ENCODE data around the gene SPIN2A.

- no peak for TF ChIP-seq ZSCAN25 (CRISPR knock-in tag; IDR thresholded peaks at IDR 0.05)
- no peak for TF ChIP-seq NBN (conservative IDR thresholded peaks at IDR 0.05)
- TF ChIP-seq POLR2AphosphoS5 (IDR thresholded peaks at IDR 0.05; ENCODE audit: low read depth, low read length) = no peak
- no peak for TF ChIP-seq NR3C1 (CRISPR knock-in tag; IDR thresholded peaks at IDR 0.05)
- TF ChIP-seq CEBPB (IDR thresholded peaks at IDR 0.05; ENCODE audit: borderline replicate concordance, low read depth, low read length) = no peak
- no peak for TF ChIP-seq KDM5B (CRISPR knock-in tag; IDR thresholded peaks at IDR 0.05; ENCODE audit: borderline replicate concordance)
- TF ChIP-seq CTCF (CRISPR knock-in tag; IDR thresholded peaks at IDR 0.05) = no peak
- no peak for TF ChIP-seq ZNF543 (CRISPR knock-in tag; IDR thresholded peaks at IDR 0.05)
- TF ChIP-seq ZBTB26 (CRISPR knock-in tag; IDR thresholded peaks at IDR 0.05; ENCODE audit: borderline replicate concordance) = no peak
Measured at GRCh38 chrX:57134702-57135101, 2.5 kb downstream of the SPIN2A start.
